LNCaP clone FGC (cell line): ENCODE results near the gene ISM1.
"Not testable (repeated sequence)": the region's sequence is repeated elsewhere in the genome, so short reads cannot be mapped to it uniquely, and the experiment has no call there.

ENCODE experiments used
- DNase-seq: peaks from one replicate; pipeline ENCODE4 v3.0.0-alpha.2; 2011; ENCODE audit warnings: low read depth
- H3K4me3 ChIP-seq: 2 replicates; pipeline ENCODE4 v1.5.1; 2011; ENCODE audit warnings: mild to moderate bottlenecking, low read depth, low read length, control low read depth
- TF ChIP-seq, protein P1 (sequence below): IDR thresholded peaks from 2 replicates; pipeline ENCODE4 v1.5.1; 2012; ENCODE audit warnings: mild to moderate bottlenecking; ENCODE audit not compliant: control insufficient read depth, insufficient read depth; ENCODE audit errors: extremely low read depth

Gene ISM1

DNA sequence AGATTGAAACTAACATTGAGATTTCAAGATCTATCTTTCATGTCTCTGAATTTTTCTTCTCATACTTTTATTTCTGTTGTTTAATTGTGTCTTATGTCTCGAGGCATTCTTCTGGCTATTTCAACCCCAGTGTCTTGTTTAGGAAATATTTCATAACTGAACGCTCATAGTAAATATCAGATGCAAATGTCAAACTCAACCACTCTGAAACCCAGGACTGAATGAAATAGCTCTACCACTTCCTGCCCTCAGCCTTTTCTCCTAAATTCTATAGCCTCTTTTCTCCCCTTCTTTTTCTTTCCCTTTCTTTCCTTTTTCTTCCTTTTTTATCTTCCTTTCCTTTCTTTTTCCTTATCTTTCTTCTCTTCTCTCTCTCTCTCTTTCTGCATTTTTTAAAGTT lies 7.7 kb downstream of the ISM1 start:
- no peak overlapping the region for H3K4me3 ChIP-seq
- TF ChIP-seq, protein P1, sequence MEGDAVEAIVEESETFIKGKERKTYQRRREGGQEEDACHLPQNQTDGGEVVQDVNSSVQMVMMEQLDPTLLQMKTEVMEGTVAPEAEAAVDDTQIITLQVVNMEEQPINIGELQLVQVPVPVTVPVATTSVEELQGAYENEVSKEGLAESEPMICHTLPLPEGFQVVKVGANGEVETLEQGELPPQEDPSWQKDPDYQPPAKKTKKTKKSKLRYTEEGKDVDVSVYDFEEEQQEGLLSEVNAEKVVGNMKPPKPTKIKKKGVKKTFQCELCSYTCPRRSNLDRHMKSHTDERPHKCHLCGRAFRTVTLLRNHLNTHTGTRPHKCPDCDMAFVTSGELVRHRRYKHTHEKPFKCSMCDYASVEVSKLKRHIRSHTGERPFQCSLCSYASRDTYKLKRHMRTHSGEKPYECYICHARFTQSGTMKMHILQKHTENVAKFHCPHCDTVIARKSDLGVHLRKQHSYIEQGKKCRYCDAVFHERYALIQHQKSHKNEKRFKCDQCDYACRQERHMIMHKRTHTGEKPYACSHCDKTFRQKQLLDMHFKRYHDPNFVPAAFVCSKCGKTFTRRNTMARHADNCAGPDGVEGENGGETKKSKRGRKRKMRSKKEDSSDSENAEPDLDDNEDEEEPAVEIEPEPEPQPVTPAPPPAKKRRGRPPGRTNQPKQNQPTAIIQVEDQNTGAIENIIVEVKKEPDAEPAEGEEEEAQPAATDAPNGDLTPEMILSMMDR, result no peak
- no peak for DNase-seq

DNA sequence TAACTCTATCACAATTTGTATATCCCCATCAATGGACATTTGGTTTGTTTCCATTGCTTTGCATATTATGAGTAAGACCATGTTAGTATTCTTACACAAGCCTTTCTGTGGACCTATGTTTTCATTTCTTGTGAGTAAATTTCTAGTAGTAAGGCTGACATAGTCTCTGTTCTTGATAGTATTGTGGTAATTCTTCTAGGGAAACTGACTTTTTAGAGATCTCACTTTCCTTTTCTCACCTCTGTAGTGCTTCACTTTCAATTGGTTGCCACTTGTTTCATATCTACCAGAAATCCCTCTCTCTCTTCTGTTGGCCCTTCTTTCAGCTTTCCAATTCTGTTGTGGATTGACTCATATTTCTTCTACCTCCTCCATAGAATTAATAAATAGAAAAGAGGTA lies 8.5 kb downstream of the ISM1 start:
- TF ChIP-seq, protein P1, result no peak
- no peak for DNase-seq
- no peak overlapping the region for H3K4me3 ChIP-seq

DNA sequence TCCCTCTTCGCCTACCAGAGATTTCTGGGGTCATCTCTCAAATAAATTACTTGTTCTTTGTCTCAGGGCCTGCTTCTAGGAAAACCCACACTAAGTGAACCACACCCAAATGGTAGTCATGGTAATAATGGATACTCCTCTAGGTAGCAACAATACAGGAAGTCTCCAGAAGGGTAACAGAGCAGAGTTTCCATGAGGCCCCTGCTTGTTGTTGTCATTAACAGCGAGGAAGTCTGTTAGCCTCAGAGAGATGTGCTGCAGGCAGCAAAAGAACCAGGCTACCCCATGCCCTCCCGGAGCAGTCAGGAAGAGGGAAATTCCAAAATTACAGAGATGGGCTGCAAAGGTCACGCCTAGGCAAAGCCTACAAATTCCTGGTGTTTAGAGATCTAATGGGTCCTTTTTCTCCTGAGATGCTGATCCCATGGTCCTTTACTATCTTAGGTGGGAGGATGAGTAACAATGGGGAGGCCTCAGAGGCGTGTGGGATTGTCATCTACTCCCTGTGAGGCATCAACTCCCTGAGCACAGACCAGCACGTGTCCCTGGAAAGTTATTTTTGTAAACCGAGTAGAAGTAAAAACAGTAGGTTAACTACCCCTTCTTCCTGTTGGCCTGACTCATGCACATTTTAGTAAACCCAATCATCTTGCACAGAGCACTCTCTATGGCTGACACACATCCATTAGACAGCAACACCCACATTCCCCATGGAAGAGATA lies 10.1 kb downstream of the ISM1 start:
- DNase-seq, result no peak
- TF ChIP-seq, protein P1, result no peak

DNA sequence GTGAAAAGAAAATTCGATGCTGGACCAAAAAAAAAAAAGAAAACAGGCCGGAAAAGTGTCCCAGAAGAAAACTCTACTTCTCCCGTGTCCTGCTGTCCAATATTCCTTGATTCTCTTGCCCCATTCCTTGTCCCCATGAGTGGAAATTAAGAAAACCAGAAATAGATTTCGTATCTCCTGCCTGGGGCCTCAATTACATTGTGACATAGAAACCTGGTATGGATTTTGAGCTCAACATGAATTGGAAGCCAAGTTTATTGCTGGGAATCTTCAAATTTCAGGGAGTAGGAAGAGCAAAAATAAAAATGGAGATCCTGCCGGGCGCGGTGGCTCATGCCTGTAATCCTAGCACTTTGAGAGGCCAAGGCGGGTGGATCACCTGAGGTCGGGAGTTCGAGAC lies 11.9 kb downstream of the ISM1 start:
- DNase-seq, result no peak
- H3K4me3 ChIP-seq, result no peak overlapping the region
- TF ChIP-seq, protein P1, result no peak

More for the DNA sequence above, 10.1 kb downstream of the ISM1 start:
- H3K4me3 ChIP-seq, result no peak overlapping the region

DNA sequence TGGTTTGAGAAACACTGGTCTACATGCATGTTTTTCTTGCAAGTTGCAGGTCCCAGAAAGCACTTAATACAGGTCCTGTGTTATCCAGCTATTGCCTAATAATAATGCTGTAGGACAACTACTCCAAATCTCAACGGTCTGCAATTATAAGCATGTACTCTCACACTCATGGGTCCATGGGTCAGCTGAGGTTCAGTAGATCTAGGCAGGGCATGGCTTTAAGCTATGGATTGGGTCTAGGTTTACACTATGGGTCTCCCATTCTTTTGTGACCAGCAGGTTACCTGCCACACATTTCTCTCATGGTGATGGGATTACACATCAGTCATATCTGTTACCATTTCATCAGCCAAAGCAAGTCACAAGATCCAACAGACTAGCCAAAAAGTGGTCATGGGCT lies 13.9 kb downstream of the ISM1 start:
- TF ChIP-seq, protein P1, result no peak
- DNase-seq, result no peak
- no peak overlapping the region for H3K4me3 ChIP-seq

DNA sequence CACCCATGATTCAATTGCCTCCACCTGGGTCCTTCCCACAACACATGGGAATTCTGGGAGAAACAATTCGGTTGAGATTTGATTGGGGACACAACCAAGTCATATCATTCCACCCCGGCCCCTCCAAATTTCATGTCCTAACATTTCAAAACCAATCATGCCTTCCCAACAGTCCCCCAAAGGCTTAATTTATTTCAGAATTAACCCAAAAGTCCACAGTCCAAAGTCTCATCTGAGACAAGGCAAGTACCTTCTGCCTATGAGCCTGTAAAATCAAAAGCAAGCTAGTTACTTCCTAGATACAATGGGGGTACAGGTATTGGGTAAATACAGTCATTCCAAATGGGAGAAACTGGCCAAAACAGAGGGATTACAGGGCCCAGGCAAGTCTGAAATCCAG lies 15.3 kb downstream of the ISM1 start:
- not testable (repeated sequence) for DNase-seq, H3K4me3 ChIP-seq

DNA sequence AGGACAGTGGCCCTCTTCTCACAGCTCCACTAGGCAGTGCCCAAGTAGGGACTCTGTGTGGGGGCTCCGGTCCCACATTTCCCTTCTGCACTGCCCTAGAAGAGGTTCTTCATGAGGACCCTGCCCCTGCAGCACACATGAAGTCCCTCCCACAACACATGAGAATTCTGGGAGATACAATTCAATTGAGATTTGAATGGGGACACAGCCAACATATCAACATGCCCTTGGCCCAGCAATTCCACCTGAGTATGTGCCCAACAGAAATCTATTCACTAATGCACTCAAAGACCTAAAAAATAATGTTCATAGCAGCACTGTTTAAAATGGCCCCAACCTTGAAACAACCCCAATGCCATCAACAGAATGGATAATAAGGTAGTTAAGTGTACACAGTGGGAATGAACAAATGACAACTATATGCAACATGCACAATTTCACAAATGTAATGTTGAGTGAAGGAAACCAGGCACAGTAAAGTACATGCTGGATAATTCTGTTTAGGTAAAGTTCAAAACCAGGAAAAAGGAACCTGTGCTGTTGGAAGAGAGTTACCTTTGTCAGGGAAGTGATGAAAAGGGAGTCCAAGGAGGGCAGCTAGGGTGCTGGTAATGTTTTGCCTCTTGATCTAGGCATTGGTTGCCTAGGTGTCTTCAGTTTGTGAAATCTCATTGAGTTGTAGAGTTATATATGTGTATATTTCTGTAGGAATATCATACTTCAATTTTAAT lies 16.1 kb downstream of the ISM1 start:
- TF ChIP-seq, protein P1, result no peak
- no peak for DNase-seq
- H3K4me3 ChIP-seq, result no peak overlapping the region
